K562 (cell line): ENCODE results near the gene ZNF782. TPM values are rescaled to one million over a fixed set of nuclear protein-coding genes. Genes with fewer than 3 reads are reported as not detected.

Experiments
- BRD9 ChIP-seq: fragments of 450-650 bp; IDR thresholded peaks from 2 replicates; pipeline ENCODE4 v1.6.1; 2018; ENCODE audit warnings: low read depth; ENCODE audit not compliant: partially characterized antibody
- CAMTA2 ChIP-seq: fragments of 250-450 bp; sonication (Bioruptor Pico); conservative IDR thresholded peaks from 2 replicates; pipeline ENCODE4 v1.5.1; 2022
- CBFA2T2 ChIP-seq: fragments of 450-650 bp; conservative IDR thresholded peaks from 2 replicates; pipeline ENCODE4 v1.6.1; 2017; ENCODE audit warnings: mild to moderate bottlenecking
- E2F5 ChIP-seq: sonication (generic); formaldehyde crosslinking; IDR thresholded peaks from 2 replicates; pipeline ENCODE4 v1.8.0; 2022; ENCODE audit warnings: mild to moderate bottlenecking, missing genetic modification reagents
- GABPB2 ChIP-seq: fragments of 250-450 bp; sonication (Bioruptor Pico); conservative IDR thresholded peaks from 2 replicates; pipeline ENCODE4 v1.5.1; 2021; ENCODE audit warnings: mild to moderate bottlenecking
- HDAC1 ChIP-seq, 2 experiments: fragments of 450-650 bp; IDR thresholded peaks; 2 replicates each; pipeline ENCODE4 v1.6.1; 2016 to 2017; ENCODE audit warnings: inconsistent platforms in 1 of 2, mild to moderate bottlenecking in 1 of 2, moderate library complexity in 1 of 2
- MAFF ChIP-seq: IDR thresholded peaks from 2 replicates; pipeline ENCODE4 v1.6.1; 2012; ENCODE audit warnings: low read length, improper control_type of control experiment
- MTA2 ChIP-seq: fragments of 450-650 bp; IDR thresholded peaks from 2 replicates; pipeline ENCODE4 v1.6.1; 2016; ENCODE audit warnings: low read depth
- MYNN ChIP-seq, 2 experiments: sonication (generic); formaldehyde crosslinking in 1 of 2; IDR thresholded peaks; 2 replicates each; pipeline versions ENCODE4 v1.5.0 to v1.6.1; 2016 to 2020; ENCODE audit warnings: antibody characterized with exemption in 1 of 2, missing genetic modification reagents in 1 of 2
- NONO ChIP-seq, 2 experiments: fragments of 200-400 bp in 1 of 2; fragments of 450-650 bp in 1 of 2; formaldehyde crosslinking in 1 of 2; IDR thresholded peaks; 2 replicates each; pipeline ENCODE4 v1.6.1; 2017; ENCODE audit warnings: low read depth in 2 of 2, mild to moderate bottlenecking in 2 of 2, moderate library complexity in 2 of 2, low read length in 1 of 2
- NRF1 ChIP-seq, 2 experiments: fragments of 450-650 bp; IDR thresholded peaks in 1 of 2; conservative IDR thresholded peaks in 1 of 2; 2 replicates each; pipeline ENCODE4 v1.6.1; 2014; ENCODE audit warnings: mild to moderate bottlenecking in 2 of 2
- RCOR1 ChIP-seq, 2 experiments: IDR thresholded peaks; 2 replicates each; pipeline ENCODE4 v1.6.1; 2012; ENCODE audit warnings: low read depth in 2 of 2, low read length in 2 of 2, borderline replicate concordance in 1 of 2, improper control_type of control experiment in 1 of 2
- SLC30A9 ChIP-seq: fragments of 250-450 bp; sonication (Bioruptor Pico); IDR thresholded peaks from 2 replicates; pipeline ENCODE4 v1.8.0; 2022; ENCODE audit warnings: mild to moderate bottlenecking, moderate library complexity
- SMARCA5 ChIP-seq: fragments of 450-650 bp; IDR thresholded peaks from 2 replicates; pipeline ENCODE4 v1.6.1; 2016
- SMARCB1 ChIP-seq: IDR thresholded peaks from 2 replicates; pipeline ENCODE4 v1.6.1; 2011; ENCODE audit warnings: improper control_type of control experiment, low read depth; ENCODE audit not compliant: insufficient read length
- ZNF253 ChIP-seq: fragments of 250-450 bp; sonication (Bioruptor Pico); conservative IDR thresholded peaks from 2 replicates; pipeline ENCODE4 v1.6.1; 2021; ENCODE audit warnings: mild to moderate bottlenecking
- ZNF436 ChIP-seq: fragments of 250-450, 450-650 bp; sonication (Bioruptor Pico); formaldehyde crosslinking; IDR thresholded peaks from 2 replicates; pipeline ENCODE4 v1.7.0; 2020; ENCODE audit warnings: mild to moderate bottlenecking
- polyA plus RNA-seq, 8 experiments: library from polyadenylated mRNA; depleted of rRNA in 4 of 8; stranded (reverse) in 5 of 8; unstranded in 3 of 8; fragments of >200 nt; fragmentation: Nextera tagmentation in 2 of 8; fragmentation: Illumina TruSeq in 1 of 8; extraction: Ambion mirVana in 2 of 8; extraction: Trizol in 1 of 8; gene quantifications; 2 replicates each; pipeline versions ENCODE4 v1.2.1 to v1.2.3, GENCODE V29; 2011 to 2014; ENCODE audit warnings: inconsistent platforms in 1 of 8, missing spikeins in 1 of 8
- total RNA-seq, 7 experiments: library from RNA; depleted of rRNA in 6 of 7; stranded (reverse); fragments of >200 nt in 6 of 7; fragmentation: Illumina TruSeq in 2 of 7; extraction: Trizol in 2 of 7; gene quantifications; 2 replicates each; pipeline versions ENCODE4 v1.2.1 to v1.2.3, GENCODE V29; 2011 to 2021; ENCODE audit warnings: low replicate concordance in 1 of 7
- TF ChIP-seq, protein P1 (sequence below): sonication (generic); formaldehyde crosslinking; IDR thresholded peaks from 2 replicates; pipeline ENCODE4 v1.4.0; 2020; ENCODE audit warnings: mild to moderate bottlenecking, missing genetic modification reagents
- TF ChIP-seq, protein P2 (sequence below): sonication (generic); formaldehyde crosslinking; IDR thresholded peaks from 2 replicates; pipeline ENCODE4 v1.5.0; 2020; ENCODE audit warnings: missing genetic modification reagents
- TF ChIP-seq, protein P3 (sequence below), 3 experiments: fragments of 200-800 bp in 1 of 3; fragments of 250-450 bp in 1 of 3; fragments of 450-650 bp in 1 of 3; sonication (Bioruptor Pico) in 1 of 3; sonication (Bioruptor generic) in 1 of 3; formaldehyde crosslinking in 1 of 3; IDR thresholded peaks; 2 replicates each; pipeline versions ENCODE4 v1.6.1 to v1.8.0; 2016 to 2022; ENCODE audit warnings: mild to moderate bottlenecking in 2 of 3, missing genetic modification characterization in 2 of 3, missing compliant biosample characterization in 1 of 3, moderate library complexity in 1 of 3

The ZNF782 gene
- total and polyA plus RNA-seq, 9 of the 15 experiments (the other 6 are each of a cell fraction or from before 2014, with no cell fraction given), result 0.38 to 8.8 (median 4.5) TPM

GRCh38 chr9:96853781-96854650, at the start of gene ZNF782 (continued):
- 0 out of 4 replicates have a peak, but pooled peaks of 1 of the 2 experiments have one; percentile 38 for TF ChIP-seq HDAC1 (IDR thresholded peaks at IDR 0.05)
- no peak for TF ChIP-seq E2F5
- no peak for TF ChIP-seq BRD9
- no peak for TF ChIP-seq CBFA2T2
- no peak for TF ChIP-seq MYNN (IDR thresholded peaks at IDR 0.05)
- TF ChIP-seq MYNN (CRISPR knock-in tag; IDR thresholded peaks at IDR 0.05), result no peak
- no peak for TF ChIP-seq SLC30A9 (CRISPR knock-in tag)
- no peak for TF ChIP-seq GABPB2 (CRISPR knock-in tag)
- no peak for TF ChIP-seq MAFF
- TF ChIP-seq ZNF436 (CRISPR knock-in tag), result no peak
- TF ChIP-seq, protein P1, sequence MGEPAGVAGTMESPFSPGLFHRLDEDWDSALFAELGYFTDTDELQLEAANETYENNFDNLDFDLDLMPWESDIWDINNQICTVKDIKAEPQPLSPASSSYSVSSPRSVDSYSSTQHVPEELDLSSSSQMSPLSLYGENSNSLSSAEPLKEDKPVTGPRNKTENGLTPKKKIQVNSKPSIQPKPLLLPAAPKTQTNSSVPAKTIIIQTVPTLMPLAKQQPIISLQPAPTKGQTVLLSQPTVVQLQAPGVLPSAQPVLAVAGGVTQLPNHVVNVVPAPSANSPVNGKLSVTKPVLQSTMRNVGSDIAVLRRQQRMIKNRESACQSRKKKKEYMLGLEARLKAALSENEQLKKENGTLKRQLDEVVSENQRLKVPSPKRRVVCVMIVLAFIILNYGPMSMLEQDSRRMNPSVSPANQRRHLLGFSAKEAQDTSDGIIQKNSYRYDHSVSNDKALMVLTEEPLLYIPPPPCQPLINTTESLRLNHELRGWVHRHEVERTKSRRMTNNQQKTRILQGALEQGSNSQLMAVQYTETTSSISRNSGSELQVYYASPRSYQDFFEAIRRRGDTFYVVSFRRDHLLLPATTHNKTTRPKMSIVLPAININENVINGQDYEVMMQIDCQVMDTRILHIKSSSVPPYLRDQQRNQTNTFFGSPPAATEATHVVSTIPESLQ (CRISPR knock-in tag), result 0 out of 2 replicates have a peak, but pooled peaks have one; percentile 43
- TF ChIP-seq NRF1 (conservative IDR thresholded peaks at IDR 0.05 in 1 of 2, IDR thresholded peaks at IDR 0.05 in 1 of 2), result peak; percentile 93 to 94
- no peak for TF ChIP-seq MTA2
- TF ChIP-seq NONO (IDR thresholded peaks at IDR 0.05; ENCODE audit: low read depth in 2 of 2, low read length in 1 of 2), result no peak
- peak in 1 of 2 experiments; percentile 41; a peak in 1 of 4 replicates for TF ChIP-seq RCOR1 (IDR thresholded peaks at IDR 0.05; ENCODE audit: borderline replicate concordance in 1 of 2, low read depth in 2 of 2, low read length in 2 of 2)
- TF ChIP-seq, protein P2, sequence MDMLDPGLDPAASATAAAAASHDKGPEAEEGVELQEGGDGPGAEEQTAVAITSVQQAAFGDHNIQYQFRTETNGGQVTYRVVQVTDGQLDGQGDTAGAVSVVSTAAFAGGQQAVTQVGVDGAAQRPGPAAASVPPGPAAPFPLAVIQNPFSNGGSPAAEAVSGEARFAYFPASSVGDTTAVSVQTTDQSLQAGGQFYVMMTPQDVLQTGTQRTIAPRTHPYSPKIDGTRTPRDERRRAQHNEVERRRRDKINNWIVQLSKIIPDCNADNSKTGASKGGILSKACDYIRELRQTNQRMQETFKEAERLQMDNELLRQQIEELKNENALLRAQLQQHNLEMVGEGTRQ (CRISPR knock-in tag), result 0 out of 2 replicates have a peak, but pooled peaks have one; percentile 15
- TF ChIP-seq SMARCB1, result no peak
- no peak for TF ChIP-seq ZNF253 (CRISPR knock-in tag)
- TF ChIP-seq CAMTA2 (CRISPR knock-in tag), result no peak
- no peak for TF ChIP-seq SMARCA5
- TF ChIP-seq, protein P3, sequence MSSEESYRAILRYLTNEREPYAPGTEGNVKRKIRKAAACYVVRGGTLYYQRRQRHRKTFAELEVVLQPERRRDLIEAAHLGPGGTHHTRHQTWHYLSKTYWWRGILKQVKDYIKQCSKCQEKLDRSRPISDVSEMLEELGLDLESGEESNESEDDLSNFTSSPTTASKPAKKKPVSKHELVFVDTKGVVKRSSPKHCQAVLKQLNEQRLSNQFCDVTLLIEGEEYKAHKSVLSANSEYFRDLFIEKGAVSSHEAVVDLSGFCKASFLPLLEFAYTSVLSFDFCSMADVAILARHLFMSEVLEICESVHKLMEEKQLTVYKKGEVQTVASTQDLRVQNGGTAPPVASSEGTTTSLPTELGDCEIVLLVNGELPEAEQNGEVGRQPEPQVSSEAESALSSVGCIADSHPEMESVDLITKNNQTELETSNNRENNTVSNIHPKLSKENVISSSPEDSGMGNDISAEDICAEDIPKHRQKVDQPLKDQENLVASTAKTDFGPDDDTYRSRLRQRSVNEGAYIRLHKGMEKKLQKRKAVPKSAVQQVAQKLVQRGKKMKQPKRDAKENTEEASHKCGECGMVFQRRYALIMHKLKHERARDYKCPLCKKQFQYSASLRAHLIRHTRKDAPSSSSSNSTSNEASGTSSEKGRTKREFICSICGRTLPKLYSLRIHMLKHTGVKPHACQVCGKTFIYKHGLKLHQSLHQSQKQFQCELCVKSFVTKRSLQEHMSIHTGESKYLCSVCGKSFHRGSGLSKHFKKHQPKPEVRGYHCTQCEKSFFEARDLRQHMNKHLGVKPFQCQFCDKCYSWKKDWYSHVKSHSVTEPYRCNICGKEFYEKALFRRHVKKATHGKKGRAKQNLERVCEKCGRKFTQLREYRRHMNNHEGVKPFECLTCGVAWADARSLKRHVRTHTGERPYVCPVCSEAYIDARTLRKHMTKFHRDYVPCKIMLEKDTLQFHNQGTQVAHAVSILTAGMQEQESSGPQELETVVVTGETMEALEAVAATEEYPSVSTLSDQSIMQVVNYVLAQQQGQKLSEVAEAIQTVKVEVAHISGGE (CRISPR knock-in tag; IDR thresholded peaks at IDR 0.05), result 0 out of 6 replicates have a peak, but pooled peaks of 1 of the 3 experiments have one; percentile 27
